GM12873 (cell line): Measurements from ENCODE around the gene GABBR1.

Source experiments
- TF ChIP-seq, protein P1 (sequence below): IDR thresholded peaks from 2 replicates; pipeline ENCODE4 v1.5.1; 2012; ENCODE audit warnings: low read depth, mild to moderate bottlenecking, moderate library complexity, low read length, control low read depth; ENCODE audit not compliant: insufficient read depth; ENCODE audit errors: missing control alignments

Gene GABBR1

DNA sequence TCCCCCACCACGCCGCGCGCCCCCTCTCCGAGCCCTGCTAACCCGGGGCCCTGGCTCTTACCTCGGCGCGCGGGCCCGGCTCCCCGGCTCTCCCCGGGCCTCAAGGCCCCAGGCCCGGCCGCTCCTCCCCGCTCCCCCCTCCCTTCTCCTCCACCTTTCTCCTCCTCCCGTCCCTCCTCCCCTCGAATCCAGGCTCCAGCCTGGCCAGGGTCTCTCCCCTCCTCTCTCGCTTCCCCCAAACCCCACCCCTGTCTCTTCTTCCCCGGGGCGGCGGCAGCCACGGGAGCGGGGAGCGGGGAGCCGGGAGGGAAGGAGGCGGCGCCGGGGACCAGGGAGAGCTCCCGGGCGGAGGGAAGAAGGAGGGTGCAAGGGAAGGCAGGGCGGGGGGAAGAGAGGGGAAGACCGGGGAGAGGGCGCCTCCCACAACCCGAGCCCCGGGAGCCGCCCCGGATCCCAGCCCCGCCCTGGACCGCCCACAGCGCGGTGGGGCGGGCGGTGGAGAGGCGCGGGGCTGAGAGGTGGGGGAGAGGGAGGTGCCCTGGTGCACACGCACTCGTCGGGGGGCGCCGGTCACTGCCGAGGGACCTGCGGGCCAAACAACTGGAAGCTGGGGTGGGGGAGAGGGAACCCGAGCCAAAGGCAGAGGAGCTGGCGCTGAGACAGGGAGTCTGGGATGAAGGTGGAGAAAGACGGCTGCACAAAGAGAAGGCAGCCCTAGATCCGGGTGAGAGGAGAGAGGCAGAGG is at the start of gene GABBR1:
Gene GABBR1 (minus strand): TSS at position 395 of the 745 bp plus-strand sequence. CDS start 798 bp downstream, outside the sequence.
- TF ChIP-seq, protein P1, sequence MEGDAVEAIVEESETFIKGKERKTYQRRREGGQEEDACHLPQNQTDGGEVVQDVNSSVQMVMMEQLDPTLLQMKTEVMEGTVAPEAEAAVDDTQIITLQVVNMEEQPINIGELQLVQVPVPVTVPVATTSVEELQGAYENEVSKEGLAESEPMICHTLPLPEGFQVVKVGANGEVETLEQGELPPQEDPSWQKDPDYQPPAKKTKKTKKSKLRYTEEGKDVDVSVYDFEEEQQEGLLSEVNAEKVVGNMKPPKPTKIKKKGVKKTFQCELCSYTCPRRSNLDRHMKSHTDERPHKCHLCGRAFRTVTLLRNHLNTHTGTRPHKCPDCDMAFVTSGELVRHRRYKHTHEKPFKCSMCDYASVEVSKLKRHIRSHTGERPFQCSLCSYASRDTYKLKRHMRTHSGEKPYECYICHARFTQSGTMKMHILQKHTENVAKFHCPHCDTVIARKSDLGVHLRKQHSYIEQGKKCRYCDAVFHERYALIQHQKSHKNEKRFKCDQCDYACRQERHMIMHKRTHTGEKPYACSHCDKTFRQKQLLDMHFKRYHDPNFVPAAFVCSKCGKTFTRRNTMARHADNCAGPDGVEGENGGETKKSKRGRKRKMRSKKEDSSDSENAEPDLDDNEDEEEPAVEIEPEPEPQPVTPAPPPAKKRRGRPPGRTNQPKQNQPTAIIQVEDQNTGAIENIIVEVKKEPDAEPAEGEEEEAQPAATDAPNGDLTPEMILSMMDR, result no peak

DNA sequence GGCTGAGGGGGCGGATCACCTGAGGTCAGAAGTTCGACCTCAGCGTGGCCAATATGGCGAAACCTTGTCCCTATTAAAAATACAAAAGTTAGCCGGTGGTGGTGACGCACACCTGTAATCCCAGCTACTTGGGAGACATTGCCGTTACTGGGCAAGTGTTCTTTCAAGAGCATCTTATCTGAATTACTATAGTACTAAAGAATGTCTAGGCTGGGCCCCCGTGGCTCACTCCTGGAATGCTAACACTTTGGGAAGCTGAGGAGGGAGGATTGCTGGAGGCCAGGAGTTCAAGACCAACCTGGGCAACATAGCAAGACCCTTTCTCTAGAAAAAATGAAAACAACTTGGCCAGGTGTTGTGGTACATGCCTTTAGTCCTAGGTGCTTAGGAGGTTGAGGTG is 48.8 kb upstream of the GABBR1 start:
- TF ChIP-seq, protein P1, result no peak

DNA sequence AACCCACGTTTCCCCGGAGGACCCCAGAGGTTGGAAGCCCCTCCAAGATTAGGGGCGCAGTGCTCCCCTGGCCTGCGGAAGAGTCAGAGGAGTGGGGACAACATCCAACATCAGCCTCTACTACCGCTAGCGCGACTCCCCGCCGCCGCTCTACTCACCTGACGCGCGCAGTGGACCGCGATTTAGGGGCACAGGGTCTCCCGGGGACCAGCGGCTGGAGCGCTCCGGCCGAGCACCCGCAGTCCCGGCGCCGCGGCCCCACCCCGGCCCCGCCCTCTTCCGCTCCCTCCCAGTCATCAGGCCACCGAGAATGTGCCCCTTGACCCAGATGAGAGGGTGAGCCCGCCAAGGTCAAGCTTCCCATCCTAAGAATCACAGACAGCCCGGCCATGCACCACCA is 47.9 kb upstream of the GABBR1 start, which contains the start of gene ZFP57:
Gene ZFP57 (minus strand): TSS at position 249 of the 400 bp plus-strand sequence. CDS start 4,149 bp downstream, outside the sequence.
- TF ChIP-seq, protein P1, result no peak

DNA sequence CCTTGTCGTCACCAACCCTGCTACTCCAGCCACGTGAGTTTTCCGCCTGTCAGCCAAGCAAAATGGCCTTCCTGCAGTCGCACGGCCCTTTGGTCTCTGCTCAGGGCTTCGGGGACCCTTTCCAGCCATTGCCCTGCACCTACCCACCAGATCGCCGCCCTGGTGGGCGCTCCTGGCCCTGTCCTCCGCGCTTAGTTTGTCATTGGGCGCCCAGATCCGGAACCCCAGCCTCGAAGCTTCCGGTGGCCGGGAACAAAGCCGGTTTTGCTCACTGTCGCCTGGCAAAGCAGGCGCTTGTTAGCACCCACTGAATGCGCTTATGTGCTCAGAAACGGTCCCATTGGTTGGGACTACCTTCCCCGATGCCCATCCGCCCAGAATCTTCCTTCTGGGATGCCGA is 47.4 kb upstream of the GABBR1 start:
- TF ChIP-seq, protein P1, result no peak

DNA sequence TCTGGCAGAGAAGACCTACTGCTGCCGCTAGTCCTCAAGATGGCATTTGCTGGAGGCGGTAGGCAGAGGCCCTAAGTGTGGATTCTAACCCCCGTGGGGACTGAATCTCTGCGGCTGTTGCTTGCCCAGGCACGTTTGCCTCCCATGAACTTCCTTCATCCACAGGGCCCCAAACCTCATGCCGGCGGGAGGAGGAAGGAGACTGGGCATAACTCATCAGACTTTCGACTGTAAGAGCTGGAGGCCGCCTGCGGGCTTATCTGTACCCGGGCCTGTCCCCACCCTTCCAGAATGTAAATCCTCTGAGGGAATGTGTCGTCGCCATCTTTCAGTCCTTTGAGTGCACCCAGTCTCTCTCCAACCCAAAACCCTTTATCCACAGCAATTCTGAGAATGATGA is 47.0 kb upstream of the GABBR1 start:
- TF ChIP-seq, protein P1, result no peak

DNA sequence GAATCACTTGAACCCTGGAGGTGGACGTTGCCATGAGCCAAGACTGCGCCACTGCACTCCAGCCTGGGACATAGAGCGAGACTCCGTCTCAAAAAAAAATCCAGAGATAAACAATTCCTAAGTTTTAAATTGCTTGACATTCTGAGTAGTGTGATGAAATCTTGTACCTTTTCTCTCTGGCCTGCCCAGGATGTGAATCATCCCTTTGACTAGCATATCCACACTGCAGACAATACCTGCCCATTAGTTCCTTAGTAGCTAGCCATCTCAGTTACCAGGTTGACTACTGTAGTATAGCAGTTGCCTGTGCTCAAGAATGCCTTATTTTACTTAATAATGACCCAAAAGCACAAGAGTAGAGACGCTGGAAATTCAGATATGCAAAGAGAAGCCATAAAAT is 45.1 kb upstream of the GABBR1 start:
- TF ChIP-seq, protein P1, result no peak

DNA sequence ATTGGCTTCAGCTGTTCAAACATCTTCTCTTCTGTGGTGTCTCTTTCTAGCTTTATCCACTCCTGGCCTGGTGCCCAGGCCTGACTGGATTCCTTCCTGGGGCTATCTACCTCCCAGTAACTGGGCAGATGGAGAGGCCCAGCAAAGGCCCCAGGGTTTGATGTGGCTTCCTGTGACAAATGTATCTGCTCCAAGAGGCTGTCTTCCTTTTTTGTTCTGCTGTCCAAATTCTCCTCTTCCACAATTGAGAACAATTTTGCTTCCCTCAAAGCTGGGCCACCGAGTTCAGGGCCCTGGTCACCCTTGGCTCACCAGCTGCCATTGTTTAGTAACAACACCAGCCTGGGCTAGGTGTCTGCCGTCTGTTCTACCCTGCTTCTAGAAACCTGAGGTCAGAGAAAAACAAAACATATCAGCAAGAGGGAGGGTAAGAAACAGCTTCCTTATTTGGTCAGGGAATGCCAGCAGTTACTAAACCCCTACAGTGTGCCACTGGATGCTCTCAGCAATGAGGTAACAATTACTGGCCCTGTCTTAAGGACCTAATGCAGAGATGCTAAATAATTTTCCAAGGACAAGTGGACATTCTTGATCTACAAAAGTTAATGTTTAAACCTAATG is 44.1 kb upstream of the GABBR1 start:
- TF ChIP-seq, protein P1, result no peak
